Upper lobe of left lung (tissue), 4 donors: ENCODE measurements around the gene APBB2.

Experiments
- CTCF ChIP-seq, 6 experiments: fragments of 450-650 bp in 4 of 6; fragments of 200-600 bp in 2 of 6; sonication (generic) in 2 of 6; IDR thresholded peaks; one replicate each; pipeline ENCODE4 v1.5.1; 2016 to 2019; ENCODE audit warnings: antibody characterized with exemption in 6 of 6
- POLR2AphosphoS5 ChIP-seq, 2 donors: sonication (generic); formaldehyde crosslinking; IDR thresholded peaks; one replicate each; pipeline ENCODE4 v1.5.1; 2017; ENCODE audit warnings: antibody characterized with exemption in 2 of 2

DNA sequence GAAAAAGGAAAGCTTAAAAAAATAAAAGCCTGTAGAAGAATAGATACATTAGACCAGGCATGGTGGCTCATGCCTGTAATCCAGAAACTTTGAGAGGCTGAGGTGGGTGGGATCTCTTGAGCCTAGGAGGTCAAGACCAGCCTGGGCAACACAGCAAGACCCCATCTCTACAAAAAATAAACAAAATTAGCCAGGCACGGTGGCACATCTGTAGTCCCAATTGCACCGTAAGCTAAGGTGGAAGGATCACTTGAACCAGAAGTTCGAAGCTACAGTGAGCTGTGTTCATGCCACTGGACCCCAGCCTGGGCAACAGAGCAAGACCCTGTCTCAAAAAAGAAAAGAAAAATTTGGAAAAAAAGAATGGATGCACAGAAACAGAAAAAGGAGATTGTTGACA, 149.4 kb downstream of the APBB2 start:
- TF ChIP-seq CTCF (IDR thresholded peaks at IDR 0.05) = no peak
- TF ChIP-seq POLR2AphosphoS5 (IDR thresholded peaks at IDR 0.05) = no peak
